NCI-H526 treated with DMSO at 0.1 percent for 48 hours (cell line): ENCODE data around the gene BABAM2.

Experiments used
- DNase-seq: peaks from one replicate; lab custom pipeline; 2025; lab: John Stamatoyannopoulos, UW

BABAM2 gene

DNA sequence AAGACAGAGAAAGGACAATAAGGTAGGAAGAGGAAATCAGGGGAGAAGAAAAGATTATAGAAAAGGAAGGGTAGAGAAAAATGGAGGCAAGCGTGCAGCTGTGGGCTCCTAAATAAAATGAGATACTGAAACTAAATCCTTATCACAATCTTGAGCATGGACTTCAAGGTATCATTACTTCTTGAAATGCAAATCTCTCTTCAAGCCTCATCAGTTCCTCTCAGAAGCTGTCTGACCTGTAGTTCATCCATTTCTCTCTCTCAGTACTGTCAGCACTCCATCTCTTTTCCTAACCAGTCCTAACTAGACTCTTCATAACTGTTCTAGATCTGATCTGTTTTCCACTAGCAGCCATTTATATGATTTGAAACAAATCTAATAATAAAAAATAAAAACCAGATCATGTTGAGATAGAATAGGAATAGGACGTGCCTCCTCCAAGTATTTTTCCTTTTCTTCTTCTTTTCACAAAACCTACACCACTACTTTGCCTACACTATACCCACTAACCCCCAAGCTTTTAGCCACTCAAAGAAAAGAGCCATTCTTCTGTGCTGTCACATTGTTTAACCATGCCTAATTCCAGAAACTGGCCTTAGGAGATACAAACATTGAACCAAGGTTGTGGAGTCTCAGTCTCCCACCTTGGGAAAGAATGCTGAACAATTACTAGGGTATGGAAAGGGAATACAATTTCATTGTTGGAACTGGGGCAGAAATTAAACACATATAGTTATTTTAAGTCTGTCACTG is 21.1 kb downstream of the BABAM2 start:
- no peak for DNase-seq

DNA sequence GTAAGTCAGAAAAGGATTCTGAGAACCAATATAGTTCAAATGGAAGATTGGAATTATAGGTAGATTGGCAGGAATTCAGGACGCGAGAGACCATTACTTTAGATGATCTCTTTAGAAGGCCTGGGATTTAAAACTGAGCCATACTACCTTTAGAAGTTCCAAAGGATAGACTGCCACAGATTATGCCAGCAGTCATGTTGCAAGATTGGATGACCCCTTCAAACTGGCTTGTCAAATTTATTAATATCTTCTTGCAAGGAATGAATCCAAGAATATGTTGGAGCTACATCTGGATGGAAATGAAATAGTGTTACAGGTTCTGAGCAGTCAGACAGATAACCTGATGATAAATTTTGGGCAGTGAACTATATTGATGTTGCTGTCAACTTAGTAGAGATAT is 22.0 kb downstream of the BABAM2 start:
- DNase-seq: no peak

DNA sequence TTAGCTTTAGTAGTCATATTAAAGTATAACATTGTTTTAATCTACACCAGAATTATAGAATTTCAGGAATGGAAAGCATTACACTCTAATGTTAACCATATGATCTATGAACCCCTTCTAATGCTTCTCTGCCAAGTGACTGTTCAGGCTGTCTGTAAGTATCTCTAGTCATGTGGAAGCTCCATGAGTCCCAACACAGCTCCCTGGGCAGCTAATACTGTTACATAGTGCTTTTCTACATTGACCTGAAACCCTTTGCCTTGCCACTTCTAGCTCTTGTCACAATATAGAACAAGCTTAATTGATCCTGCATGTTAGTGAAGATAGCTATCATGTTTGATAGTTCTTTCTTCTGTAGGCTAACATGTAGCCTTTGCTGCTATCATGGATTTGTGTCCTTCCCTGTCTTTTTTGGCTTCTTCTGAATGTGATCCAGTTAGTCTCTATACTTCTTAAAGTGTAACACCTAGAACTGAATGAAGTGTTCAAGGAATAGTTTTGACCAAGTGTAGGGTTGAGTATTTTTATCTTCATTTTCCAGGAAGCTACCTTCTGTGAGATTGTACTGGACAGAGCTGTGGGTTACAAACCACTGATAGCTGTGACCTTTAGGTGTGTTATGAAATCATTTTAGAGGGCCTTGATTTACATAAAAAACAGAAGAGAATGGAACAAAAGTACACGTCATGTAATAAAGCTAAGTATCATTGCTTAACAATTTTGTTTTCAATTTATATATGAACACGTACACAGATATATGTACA is 23.7 kb downstream of the BABAM2 start:
- DNase-seq: no peak

DNA sequence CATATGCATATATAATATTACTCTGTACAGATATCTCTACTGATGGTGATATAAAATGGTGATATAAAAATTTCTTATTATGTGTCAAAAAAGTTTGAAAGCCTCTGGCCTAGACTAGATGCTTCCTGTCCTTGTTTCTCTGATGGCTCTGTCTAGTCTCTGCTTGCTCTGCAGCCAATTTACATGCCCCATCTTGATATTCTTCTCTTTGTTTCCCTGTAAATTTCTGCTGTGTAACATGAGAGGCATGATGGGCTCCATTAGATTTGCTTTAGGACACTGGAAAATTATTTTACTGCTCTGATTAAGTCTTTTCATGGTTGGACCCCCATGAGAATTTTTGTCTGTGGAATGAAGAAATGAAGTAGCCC is 24.3 kb downstream of the BABAM2 start:
- DNase-seq: peak; percentile 8

DNA sequence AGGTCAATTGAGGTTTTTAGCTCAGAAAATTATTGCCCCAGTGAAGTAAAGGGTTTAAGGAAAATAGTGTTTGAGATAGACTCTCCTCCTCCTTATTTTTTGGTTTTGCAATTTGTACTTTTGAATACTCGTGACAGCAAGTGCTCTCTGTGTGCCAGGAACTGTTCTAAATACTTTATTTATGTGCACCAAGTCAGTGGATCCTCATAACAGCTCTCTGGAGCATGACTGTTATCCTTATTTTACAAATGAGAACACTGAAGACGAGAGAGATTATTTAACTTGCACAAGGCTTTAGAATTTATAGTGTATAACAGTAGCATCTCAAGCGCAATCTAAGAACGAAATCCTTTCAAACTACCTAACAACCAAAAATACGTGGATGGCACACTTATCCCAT is 24.7 kb downstream of the BABAM2 start:
- DNase-seq: no peak

DNA sequence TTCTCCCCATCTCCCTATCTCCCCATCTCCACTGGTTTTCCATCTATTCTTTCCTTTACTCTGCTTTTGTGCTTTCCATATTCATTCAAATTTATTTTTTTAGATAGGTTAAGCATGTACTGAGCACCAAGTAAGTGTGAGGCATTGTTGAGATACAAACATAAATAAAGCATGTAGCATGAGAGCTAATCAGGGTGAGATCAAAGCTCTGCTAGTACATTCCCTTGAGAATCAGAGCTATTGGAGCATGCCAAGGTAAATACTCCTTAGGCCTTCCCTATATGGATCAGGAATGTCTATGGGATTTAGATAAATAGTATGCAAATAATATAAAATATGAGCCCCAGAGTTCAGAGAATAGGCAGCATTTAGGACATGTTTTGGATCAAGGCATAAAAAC is 25.3 kb downstream of the BABAM2 start:
- DNase-seq: peak; percentile 94

DNA sequence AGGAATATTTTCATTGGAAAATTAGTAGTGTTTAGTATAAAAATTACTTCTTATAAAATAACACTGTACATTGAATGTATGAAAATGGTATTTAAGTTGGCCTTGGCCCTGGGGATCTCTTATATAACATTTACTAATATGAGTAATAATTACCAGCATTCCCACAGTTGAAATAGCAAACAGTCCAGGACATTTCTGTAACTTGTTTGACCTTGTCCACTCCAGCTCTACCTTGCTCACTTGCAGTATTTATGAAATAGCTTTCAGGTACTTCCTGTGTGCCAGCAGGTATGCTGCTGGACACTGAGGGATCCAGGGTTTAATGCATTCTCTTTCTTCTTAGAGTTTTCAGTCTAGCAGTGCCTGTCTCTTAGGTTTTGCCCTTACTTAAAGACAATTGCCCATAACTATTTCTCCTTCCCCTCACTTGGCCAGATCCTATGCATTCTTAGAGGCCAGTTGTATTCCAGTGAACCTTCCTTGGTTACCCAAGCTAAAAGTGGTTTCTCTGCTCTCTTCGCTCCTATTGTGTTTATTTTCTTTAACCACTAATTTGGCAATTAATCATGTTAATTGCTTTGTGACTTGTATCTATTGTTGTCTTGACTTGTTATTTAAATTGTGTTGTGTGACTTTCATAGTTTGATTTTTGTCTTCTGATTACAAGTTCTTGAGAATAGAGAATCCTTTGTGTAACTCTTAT is 25.9 kb downstream of the BABAM2 start:
- DNase-seq: no peak

DNA sequence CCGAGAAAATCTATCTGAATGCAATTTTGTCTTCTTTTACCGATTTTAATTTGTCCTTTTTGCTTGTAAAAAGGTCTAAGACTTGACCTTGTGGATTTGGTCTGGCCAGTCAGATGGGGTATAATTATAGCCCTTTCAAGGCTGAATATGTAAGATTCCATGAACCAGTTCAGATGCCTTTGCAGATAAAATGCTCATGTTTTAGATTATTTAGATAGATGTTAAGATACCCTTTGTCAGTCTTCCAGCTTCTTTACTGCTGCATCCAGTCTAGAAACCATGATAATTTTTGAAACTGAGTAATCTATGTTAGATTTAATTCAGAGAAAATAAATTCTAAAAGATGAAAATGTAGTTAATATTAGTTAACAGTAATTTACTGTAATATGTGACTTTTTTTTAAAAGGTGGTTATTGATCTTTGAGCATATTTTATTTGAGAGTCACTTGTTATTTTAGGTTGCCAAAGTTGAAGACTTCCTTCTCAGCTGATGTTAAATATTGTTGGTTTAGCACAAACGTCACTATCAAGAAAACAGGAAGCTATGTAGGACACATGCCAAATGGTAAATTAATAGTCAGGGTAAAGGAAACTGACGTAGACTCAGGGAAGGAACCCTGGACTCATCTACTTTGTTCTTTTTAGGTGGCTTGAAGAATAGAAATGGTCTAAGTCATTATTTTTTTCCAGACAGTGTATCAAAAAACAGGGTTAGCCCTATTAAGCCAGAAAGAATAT is 29.8 kb downstream of the BABAM2 start:
- no peak for DNase-seq

DNA sequence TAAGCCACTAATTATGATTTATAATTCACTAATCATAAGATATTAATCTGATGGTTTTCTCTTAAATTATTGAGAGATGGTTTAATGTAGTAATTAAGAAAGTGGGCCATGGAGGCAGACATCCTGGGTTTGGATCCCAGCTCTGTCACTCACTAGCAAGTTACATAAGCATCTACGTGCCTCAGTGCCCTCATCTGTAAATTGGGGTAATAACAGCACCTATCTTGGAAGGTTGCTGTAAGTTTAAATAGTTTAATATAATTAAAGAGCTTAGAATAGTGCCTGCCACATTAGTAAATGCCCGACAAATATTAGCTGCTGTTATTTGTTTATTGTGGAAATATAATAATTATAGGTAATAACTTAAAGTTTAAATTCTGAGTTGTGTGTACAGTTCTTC is 30.9 kb downstream of the BABAM2 start:
- DNase-seq: no peak

DNA sequence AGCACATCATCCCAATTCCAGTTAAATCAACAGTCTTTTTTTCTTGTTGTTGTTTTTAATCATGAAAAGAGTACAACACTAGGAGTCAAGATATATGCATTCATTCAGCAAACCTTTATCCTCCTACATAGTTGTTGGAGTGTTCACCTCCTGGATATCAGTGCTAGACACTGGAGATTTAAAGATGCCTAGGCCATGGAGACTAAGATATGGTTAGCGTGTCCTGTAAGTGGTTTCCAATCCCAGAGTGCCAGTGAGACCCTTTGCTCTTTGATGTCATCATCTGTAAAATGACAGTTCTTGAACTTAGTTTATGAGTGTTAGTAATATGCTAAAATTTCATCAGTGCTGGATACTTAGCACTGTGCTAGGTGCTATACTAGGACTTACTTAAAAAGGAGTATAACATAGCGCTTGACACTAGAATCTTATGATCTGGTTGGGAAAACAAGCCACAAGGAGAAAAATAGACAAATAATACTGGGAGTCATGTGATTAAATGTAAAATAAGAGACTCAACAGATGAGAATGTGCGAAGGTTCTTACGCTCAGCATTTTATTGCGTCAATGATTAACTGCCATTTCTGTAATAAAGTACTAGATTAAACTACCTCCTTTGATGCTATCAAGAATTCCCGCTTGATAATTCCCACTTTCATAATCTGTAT is 31.5 kb downstream of the BABAM2 start:
- no peak for DNase-seq

DNA sequence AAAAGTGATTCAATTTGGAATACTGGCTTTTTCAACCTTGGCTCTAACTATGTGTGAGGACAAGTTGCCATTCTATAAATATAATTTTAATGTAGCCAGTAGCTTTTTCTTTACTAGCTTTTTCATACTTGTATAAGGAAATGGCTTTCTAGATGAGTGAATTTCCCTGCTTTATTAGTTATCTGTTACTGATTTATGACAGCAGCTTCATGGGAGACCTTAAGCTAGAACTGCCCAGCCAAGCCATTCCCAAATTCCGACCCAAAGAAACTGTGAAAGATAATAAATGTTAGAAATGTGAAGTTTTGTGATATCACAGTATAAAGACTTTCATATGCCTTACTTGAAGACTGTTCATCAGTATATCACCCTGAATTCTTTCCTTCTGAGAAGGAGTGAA is 32.3 kb downstream of the BABAM2 start:
- no peak for DNase-seq

DNA sequence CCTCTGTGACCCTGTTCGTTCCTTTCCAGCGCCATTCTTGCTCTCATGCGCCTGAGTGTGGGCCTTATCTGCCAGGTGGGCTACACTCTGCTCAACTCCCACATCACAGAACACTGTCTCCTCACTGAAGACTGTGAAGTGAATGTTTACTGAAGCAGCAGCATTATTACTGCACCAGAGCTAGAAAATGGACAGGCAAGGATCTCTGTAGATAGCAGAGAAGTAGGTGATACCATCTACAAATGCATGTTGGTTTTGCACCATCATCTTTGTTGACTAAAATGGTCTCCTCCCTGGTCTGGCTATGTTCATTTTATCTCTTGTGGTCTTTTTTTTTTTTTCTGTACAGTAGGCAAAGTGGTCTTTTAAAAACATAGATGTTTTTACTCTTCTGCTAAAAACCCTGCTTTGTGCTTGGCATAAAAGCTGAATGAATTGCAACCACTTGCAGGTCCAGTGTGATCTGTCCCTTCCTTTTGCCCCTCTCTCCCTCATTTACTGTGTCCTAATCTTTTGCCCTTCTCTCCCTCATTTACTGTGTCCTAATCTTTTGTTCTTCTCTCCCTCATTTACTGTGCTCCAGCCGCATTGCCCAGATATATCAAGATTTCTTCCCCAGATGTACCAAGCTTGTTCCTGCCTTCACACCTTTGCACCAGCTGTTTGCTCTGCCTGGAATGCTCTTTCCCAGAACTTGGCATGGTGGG is 35.4 kb downstream of the BABAM2 start:
- no peak for DNase-seq

DNA sequence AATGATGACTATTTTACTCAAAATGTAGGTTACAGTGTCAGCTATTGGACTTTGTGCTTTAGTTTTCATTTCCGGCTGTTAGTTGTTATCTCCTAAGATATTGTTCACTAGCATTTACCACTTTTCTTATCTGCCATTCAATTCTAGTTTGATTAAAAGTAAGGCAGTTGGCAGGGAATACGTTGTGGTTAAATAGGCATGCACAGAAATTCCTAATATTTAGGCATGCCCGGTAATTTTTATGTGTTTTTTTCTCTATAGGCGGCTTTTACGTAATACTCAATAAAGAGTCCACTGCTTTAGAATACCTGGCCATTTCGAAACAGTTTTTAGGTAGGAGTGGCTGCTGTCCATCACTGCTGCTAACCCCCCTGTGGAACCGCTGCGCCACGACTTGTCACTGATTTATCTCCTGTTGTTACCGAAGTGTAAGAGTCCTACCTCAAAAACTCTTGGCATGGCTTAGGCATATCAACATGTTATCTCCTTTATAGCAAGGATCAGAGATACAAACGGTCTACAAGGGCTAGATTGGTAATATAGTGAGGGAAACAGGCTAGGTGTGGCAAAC is 39.5 kb downstream of the BABAM2 start:
- DNase-seq: no peak

DNA sequence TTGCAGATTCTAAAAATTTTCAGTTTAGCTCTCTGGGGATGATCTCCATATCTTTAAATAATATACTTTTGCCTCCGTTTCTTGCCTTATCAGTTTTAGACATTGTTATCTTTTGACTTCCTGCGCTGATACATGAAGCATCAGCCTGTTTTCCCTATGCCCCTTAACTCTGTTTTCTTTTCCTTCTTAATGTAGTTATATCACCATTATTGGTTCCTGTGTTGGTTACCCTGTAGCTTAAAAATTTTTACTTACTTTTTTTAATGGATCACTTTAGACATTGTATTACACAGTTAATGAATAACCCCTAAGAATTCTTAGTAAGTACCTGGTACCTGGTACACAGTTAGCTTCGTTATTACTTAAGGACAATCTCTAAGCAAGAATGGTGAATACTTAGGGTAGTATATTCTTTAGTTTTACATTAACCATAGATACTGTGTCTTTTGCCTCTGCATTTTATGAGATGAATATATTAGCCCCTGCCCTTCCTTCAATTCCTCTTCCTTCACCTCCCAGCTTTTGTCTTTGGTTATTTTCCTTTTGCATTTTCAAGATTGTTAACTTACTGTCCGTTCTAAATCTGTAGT is 40.9 kb downstream of the BABAM2 start:
- DNase-seq: no peak

DNA sequence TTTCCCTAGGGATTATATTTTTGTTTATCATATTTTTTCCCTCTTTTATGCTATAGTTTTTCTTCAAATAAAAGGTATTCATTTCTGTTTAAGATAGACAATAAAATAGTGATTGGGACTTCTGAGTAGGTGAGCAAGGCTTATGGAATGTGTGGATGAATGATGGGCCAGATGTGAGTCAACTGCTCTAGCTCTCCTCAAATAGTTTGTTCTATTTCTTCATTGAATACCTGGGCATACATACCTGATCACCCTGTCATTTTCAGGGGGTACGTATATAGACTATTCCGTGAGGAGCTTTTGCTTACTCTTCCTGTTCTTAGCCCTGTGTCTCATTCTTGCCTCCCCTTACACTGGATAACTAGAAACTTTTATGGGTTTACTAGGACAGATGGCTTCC is 41.9 kb downstream of the BABAM2 start:
- DNase-seq: no peak

DNA sequence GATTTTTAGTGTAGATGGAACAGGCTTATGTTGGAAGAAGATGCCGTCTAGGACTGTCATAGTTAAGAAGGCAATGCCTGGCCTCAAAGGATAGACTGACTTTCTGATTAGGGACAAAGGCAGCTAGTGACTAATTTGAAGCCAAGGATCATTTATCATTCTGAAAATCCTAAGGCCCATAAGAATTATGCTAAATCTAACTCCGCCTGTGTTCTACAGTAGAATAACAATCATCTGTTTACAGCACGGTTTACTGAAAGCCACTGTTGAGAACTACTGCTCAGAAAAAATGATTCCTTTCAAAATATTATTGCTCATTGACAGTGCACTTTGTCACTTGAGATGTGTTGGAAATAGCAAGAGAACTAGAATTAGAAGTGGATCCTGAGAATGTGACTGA is 44.5 kb downstream of the BABAM2 start:
- DNase-seq: no peak

DNA sequence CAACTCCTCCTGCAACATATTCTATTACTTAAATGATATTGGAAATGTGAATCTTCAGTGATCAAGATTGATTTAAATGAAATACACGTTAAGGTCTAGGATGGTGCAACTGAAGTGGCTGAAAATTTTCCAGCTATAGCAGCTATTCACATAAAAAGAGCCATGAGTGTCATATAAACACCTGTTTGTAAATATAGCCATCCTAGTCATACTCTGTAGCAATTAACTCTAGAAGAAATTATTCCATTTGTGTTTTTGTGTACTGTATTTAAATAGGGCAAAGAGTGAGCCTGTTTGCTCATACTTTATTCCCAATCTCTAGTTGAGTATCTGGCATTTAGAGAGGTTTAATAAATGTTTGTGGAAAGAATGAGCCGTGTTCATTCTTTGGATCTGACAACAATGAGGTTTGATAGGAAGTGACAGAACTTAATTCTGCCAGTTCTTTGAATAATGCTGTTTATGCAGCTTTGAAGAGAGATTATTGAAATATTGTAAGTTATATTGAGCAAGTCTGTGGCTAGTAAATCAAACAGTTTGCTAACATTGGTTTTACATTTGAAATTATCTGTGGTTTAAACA is 49.7 kb downstream of the BABAM2 start:
- DNase-seq: no peak

DNA sequence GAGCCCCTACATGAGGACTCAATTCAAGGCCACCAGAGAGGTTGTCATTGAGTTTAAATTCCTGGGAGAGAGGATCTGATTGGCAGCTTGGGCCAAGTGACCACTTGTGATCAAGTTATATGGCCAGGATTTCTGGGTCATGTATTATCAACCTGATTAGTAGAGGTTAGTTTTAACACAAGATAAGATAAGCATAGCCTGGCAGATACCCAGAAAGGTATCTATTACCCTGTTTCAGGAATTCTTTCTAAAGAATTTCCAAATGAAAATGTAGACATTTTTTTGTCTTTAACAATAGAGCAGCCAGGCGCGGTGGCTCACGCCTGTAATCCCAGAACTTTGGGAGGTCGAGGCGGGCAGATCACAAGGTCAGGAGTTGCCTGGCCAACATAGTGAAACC is 50.5 kb downstream of the BABAM2 start:
- DNase-seq: no peak

DNA sequence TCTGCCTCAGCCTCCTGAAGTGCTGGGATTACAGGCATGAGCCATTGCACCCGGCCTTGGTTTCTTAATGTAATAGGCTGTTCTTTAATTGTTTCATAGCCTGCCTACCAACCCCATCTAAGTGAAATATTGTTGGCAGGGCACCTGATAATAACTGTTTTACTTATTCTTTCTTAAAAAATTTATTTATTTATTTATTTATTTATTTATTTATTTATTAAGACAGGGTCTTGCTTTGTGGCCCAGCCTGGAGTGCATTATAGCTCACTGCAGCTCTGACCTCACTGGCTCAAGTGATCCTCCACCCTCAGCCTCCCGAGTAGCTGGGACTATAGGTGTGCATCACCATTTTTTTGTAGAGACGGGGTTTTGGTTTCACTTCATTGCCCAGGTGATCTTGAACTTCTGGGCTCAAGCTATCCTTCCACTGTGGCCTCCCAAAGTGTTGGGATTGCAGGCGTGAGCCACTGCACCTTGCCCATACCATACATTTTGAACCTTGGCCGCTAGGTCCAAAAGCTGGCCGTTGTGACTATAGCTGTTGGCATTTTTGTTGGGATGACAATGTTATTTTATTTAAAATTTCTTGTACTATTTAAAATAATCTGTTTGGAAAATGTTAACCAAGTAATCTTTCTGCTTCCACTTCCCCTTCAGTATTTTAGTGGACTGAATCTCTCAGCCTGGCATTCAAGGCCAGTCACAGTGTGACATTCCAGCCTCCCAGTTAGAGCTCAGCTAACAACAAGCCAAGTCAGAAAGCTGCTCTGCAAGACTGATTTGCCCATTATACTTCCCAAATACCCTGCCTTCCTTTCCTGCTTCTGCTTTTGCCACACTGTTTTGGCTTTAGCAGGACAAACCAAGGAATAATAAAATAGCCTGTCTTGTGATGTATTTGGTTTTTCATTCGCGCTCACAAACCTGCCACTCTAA is 52.4 kb downstream of the BABAM2 start:
- DNase-seq: no peak
